ENCODE measurements around the gene TRPV4.

DNA sequence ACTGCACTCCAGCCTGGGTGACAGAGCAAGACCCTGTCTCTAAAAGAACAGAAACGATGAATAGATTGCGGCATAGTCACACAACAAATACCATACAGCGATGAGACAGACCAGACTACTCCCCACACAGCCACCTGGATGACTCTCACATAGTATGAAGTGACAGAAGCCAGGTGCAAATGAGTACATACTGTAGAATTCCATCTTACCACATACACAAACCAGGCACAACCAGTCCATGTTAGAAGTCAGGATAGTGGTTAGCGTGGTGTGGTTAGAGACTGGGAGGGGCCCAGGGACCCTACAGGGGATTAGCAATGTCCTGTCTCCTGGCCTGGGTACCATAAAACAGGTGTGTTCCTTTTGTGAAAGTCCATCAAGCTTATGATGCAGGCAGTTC lies 65.7 kb downstream of the TRPV4 start:
- TF ChIP-seq EZH2 (IDR thresholded peaks at IDR 0.05) (no peak), POLR2AphosphoS5 (IDR thresholded peaks at IDR 0.05; ENCODE audit: borderline replicate concordance, low read depth, low read length) (no peak), FOXP2 (optimal IDR thresholded peaks at IDR 0.05; ENCODE audit: control extremely low read depth, extremely low read length, insufficient read depth) (no peak)

Data from SK-N-MC (cell line).